ENCODE results near the gene FALEC.

FALEC gene

DNA sequence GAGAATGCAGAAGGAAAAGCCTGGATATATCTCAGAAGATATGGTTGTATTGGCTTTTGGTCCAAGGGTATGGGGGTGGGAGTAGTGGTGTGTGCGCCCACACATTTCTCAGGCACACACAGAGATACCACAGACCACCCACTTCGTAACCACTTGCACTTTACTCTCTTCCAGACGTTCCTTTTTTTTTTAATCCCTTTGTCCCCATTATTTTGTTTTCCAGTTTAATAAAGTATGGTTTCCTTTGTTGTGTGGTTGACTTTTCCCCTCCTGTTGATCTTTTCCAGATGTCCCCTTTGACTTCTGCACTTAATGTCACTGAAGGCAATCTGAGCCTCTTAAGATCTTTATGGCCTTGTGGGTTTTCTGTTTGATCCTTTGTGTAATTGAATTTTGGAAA, 38.8 kb upstream of the FALEC start:
- ATAC-seq = no peak
- TF ChIP-seq CSDC2 (CRISPR knock-in tag; IDR thresholded peaks at IDR 0.05) = no peak
- TF ChIP-seq ZFP3 (CRISPR knock-in tag; IDR thresholded peaks at IDR 0.05) = no peak
- TF ChIP-seq OSR1 (CRISPR knock-in tag; IDR thresholded peaks at IDR 0.05) = no peak
- TF ChIP-seq TOX (CRISPR knock-in tag; IDR thresholded peaks at IDR 0.05; ENCODE audit: borderline replicate concordance) = no peak
- TF ChIP-seq TSHZ2 (CRISPR knock-in tag; IDR thresholded peaks at IDR 0.05) = no peak
- TF ChIP-seq, protein P1, sequence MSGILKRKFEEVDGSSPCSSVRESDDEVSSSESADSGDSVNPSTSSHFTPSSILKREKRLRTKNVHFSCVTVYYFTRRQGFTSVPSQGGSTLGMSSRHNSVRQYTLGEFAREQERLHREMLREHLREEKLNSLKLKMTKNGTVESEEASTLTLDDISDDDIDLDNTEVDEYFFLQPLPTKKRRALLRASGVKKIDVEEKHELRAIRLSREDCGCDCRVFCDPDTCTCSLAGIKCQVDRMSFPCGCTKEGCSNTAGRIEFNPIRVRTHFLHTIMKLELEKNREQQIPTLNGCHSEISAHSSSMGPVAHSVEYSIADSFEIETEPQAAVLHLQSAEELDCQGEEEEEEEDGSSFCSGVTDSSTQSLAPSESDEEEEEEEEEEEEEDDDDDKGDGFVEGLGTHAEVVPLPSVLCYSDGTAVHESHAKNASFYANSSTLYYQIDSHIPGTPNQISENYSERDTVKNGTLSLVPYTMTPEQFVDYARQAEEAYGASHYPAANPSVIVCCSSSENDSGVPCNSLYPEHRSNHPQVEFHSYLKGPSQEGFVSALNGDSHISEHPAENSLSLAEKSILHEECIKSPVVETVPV (CRISPR knock-in tag; IDR thresholded peaks at IDR 0.05) = no peak
- no peak for TF ChIP-seq TCF4 (CRISPR knock-in tag; IDR thresholded peaks at IDR 0.05; ENCODE audit: borderline replicate concordance)
- no peak for TF ChIP-seq RARB (CRISPR knock-in tag; IDR thresholded peaks at IDR 0.05)
- TF ChIP-seq ESRRG (CRISPR knock-in tag; IDR thresholded peaks at IDR 0.05) = no peak
- no peak for TF ChIP-seq SNAI2 (CRISPR knock-in tag; IDR thresholded peaks at IDR 0.05)

DNA sequence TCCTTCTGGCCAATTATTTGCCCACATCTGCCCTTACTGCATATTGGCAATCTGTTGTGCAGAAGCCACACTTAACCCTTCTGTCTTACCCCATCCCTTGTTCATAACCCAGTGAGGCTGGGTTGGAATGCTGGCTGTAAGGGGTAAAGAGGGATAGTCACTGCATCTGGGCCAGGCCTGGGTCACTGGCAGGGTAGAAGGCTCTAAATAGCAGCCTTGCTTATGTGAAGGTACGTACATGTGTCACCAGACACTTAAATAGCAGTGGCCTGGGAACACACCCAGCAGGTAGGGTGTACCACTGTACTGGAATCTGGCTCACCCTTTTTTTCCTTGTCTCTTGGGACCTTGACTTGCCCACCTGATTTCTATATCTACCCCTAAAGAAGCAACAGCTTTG, 38.2 kb upstream of the FALEC start:
- TF ChIP-seq TOX (CRISPR knock-in tag; IDR thresholded peaks at IDR 0.05; ENCODE audit: borderline replicate concordance) (no peak), POU6F1 (CRISPR knock-in tag; IDR thresholded peaks at IDR 0.05; ENCODE audit: borderline replicate concordance, low read depth) (no peak), ISL1 (CRISPR knock-in tag; IDR thresholded peaks at IDR 0.05) (no peak), BACH2 (CRISPR knock-in tag; IDR thresholded peaks at IDR 0.05; ENCODE audit: borderline replicate concordance) (no peak), RARB (CRISPR knock-in tag; IDR thresholded peaks at IDR 0.05) (no peak), OSR1 (CRISPR knock-in tag; IDR thresholded peaks at IDR 0.05) (no peak), CSDC2 (CRISPR knock-in tag; IDR thresholded peaks at IDR 0.05) (no peak), ZFP3 (CRISPR knock-in tag; IDR thresholded peaks at IDR 0.05) (no peak), ZFP30 (CRISPR knock-in tag; IDR thresholded peaks at IDR 0.05) (no peak), ZNF8 (CRISPR knock-in tag; IDR thresholded peaks at IDR 0.05) (no peak), ZNF70 (CRISPR knock-in tag; IDR thresholded peaks at IDR 0.05) (no peak), SNAI2 (CRISPR knock-in tag; IDR thresholded peaks at IDR 0.05) (no peak), TCF4 (CRISPR knock-in tag; IDR thresholded peaks at IDR 0.05; ENCODE audit: borderline replicate concordance) (no peak), ESRRG (CRISPR knock-in tag; IDR thresholded peaks at IDR 0.05) (no peak), PPARA (CRISPR knock-in tag; IDR thresholded peaks at IDR 0.05; ENCODE audit: borderline replicate concordance) (no peak), PATZ1 (CRISPR knock-in tag; IDR thresholded peaks at IDR 0.05; ENCODE audit: borderline replicate concordance) (no peak)
- TF ChIP-seq, protein P1 (CRISPR knock-in tag; IDR thresholded peaks at IDR 0.05) = no peak
- TF ChIP-seq, protein P2, sequence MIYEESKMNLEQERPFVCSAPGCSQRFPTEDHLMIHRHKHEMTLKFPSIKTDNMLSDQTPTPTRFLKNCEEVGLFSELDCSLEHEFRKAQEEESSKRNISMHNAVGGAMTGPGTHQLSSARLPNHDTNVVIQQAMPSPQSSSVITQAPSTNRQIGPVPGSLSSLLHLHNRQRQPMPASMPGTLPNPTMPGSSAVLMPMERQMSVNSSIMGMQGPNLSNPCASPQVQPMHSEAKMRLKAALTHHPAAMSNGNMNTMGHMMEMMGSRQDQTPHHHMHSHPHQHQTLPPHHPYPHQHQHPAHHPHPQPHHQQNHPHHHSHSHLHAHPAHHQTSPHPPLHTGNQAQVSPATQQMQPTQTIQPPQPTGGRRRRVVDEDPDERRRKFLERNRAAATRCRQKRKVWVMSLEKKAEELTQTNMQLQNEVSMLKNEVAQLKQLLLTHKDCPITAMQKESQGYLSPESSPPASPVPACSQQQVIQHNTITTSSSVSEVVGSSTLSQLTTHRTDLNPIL (CRISPR knock-in tag; IDR thresholded peaks at IDR 0.05; ENCODE audit: low read depth) = no peak
- no peak; the same call in 1 of the 3 replicates for ATAC-seq

DNA sequence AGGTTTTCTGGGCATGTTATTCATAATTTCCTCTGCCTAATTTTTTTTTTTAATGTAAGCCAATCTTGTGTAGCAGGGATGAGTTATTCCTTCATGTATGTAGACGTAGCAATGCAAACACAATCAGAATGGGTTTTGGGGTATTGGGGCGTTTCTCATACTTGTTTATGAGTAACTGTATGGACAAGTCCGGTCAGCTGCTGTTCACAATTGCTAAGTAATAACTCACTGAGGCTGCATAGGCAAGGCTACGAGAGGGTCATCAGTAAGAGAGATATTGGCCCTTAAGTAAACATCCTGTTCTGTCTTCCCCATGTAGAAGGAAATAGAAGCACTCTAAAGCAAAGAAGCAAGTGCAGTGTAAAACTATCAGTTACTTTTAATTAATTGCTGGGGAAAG, 37.8 kb upstream of the FALEC start:
- peak; percentile 21; the same call in 2 of the 3 replicates for ATAC-seq
- no peak for TF ChIP-seq POU6F1 (CRISPR knock-in tag; IDR thresholded peaks at IDR 0.05; ENCODE audit: borderline replicate concordance, low read depth)
- no peak for TF ChIP-seq TCF4 (CRISPR knock-in tag; IDR thresholded peaks at IDR 0.05; ENCODE audit: borderline replicate concordance)
- no peak for TF ChIP-seq TOX (CRISPR knock-in tag; IDR thresholded peaks at IDR 0.05; ENCODE audit: borderline replicate concordance)
- no peak for TF ChIP-seq ZNF565 (CRISPR knock-in tag; conservative IDR thresholded peaks at IDR 0.05; ENCODE audit: low read depth)
- TF ChIP-seq CSDC2 (CRISPR knock-in tag; IDR thresholded peaks at IDR 0.05) = no peak
- no peak for TF ChIP-seq ISL1 (CRISPR knock-in tag; IDR thresholded peaks at IDR 0.05)
- TF ChIP-seq, protein P1 (CRISPR knock-in tag; IDR thresholded peaks at IDR 0.05) = no peak
- TF ChIP-seq ZC3H10 (CRISPR knock-in tag; IDR thresholded peaks at IDR 0.05) = no peak
- no peak for TF ChIP-seq RARB (CRISPR knock-in tag; IDR thresholded peaks at IDR 0.05)
